Lower leg skin (tissue), 3 donors: ENCODE measurements around the gene FGF21.

Experiments
- CTCF ChIP-seq, 3 donors: fragments of 450-650 bp; IDR thresholded peaks; one replicate each; pipeline ENCODE4 v1.5.1; 2016; ENCODE audit warnings: antibody characterized with exemption in 3 of 3, mild to moderate bottlenecking in 3 of 3, moderate library complexity in 2 of 3
- POLR2A ChIP-seq, 2 donors: fragments of 450-650 bp; IDR thresholded peaks; one replicate each; pipeline ENCODE4 v1.6.1; 2016 to 2017; ENCODE audit warnings: antibody characterized with exemption in 2 of 2, mild to moderate bottlenecking in 1 of 2, moderate library complexity in 1 of 2

- no peak for TF ChIP-seq CTCF (IDR thresholded peaks at IDR 0.05)
- TF ChIP-seq POLR2A (IDR thresholded peaks at IDR 0.05) = no peak
Measured at GRCh38 chr19:48793271-48793670, 37.9 kb downstream of the FGF21 start.
